ENCODE measurements around the gene ZMIZ1.

ZMIZ1 gene

GRCh38 chr10:79052291-79053080, 16.3 kb upstream of the ZMIZ1 start:
- DNase-seq, result no peak

GRCh38 chr10:79053081-79053434, 15.7 kb upstream of the ZMIZ1 start:
- DNase-seq, result no peak

- DNase-seq, result no peak
Measured at GRCh38 chr10:79053481-79054202, 15.1 kb upstream of the ZMIZ1 start.

- DNase-seq, result no peak
Measured at GRCh38 chr10:79054203-79055099, 14.3 kb upstream of the ZMIZ1 start.

GRCh38 chr10:79055100-79055782, 13.5 kb upstream of the ZMIZ1 start:
- DNase-seq, result no peak

GRCh38 chr10:79055892-79056291, 12.9 kb upstream of the ZMIZ1 start:
- no peak for DNase-seq

GRCh38 chr10:79056361-79056735, 12.4 kb upstream of the ZMIZ1 start:
- DNase-seq, result no peak

- DNase-seq, result no peak
Measured at GRCh38 chr10:79056736-79057391, 11.9 kb upstream of the ZMIZ1 start.

- no peak for DNase-seq
Measured at GRCh38 chr10:79057481-79058275, 11.1 kb upstream of the ZMIZ1 start.

- DNase-seq, result no peak
Measured at GRCh38 chr10:79058899-79059841, 9.6 kb upstream of the ZMIZ1 start.

- no peak for DNase-seq
Measured at GRCh38 chr10:79059859-79060379, 8.8 kb upstream of the ZMIZ1 start.

GRCh38 chr10:79060641-79061255, 8.0 kb upstream of the ZMIZ1 start:
- DNase-seq, result no peak

- no peak for DNase-seq
Measured at GRCh38 chr10:79061441-79062315, 7.1 kb upstream of the ZMIZ1 start.

- no peak for DNase-seq
Measured at GRCh38 chr10:79063071-79063491, 5.7 kb upstream of the ZMIZ1 start.

GRCh38 chr10:79063661-79064492, 4.9 kb upstream of the ZMIZ1 start:
- DNase-seq, result no peak

- no peak for DNase-seq
Measured at GRCh38 chr10:79065091-79065551, 3.6 kb upstream of the ZMIZ1 start.

- DNase-seq, result no peak
Measured at GRCh38 chr10:79065853-79066252, 2.9 kb upstream of the ZMIZ1 start.
